HepG2 (cell line): ENCODE data around the gene PTPRE. TPM values are rescaled to one million over a fixed set of nuclear protein-coding genes. Genes with fewer than 3 reads are reported as not detected.

Source experiments
- ATAC-seq: fragments of 200-7000 bp; cut with Tn5 transposase; 3 replicates; pipeline ENCODE4 v1.9.1; 2020; ENCODE audit warnings: mild to moderate bottlenecking, moderate library complexity
- BruUV-seq: library from RNA; stranded (reverse); fragments of 400-500 nt; replicated peaks from 2 replicates; lab custom pipeline; 2021; lab: Mats Ljungman, UMichigan
- CTCF ChIA-PET: fragments of 300-600 bp; formaldehyde crosslinking; extraction: SDS; loops from one replicate; lab custom pipeline; 2021; ENCODE audit warnings: low total read pairs, inconsistent platforms, low intra/inter-chr PET ratio; lab: Yijun Ruan, JAX
- POLR2A ChIA-PET: fragments of 350-600 bp; sonication (Branson Sonifier 250); formaldehyde crosslinking; loops from one replicate; lab custom pipeline; 2020; ENCODE audit warnings: antibody characterized with exemption, inconsistent platforms; lab: Yijun Ruan, JAX
- DNase-seq: peaks from one replicate; pipeline ENCODE4 v3.0.0-alpha.2; 2015; ENCODE audit warnings: low spot score
- FAIRE-seq: peaks from 3 replicates; lab custom pipeline; 2011; peaks lifted over from hg19 to GRCh38; lab: Jason Lieb, UNC
- H2AFZ ChIP-seq: one replicate; pipeline ENCODE4 v1.6.1; 2011; ENCODE audit warnings: low read length, inconsistent platforms
- H3K27ac ChIP-seq: fragments of 300-600 bp; 3 replicates; pipeline ENCODE4 v1.8.0; 2011; ENCODE audit warnings: mixed run types, mild to moderate bottlenecking, mixed read lengths, low read length, inconsistent platforms; ENCODE audit not compliant: insufficient read depth; ENCODE audit errors: extremely low read length
- H3K27me3 ChIP-seq, 2 experiments: fragments of 200-600 bp in 1 of 2; 2 replicates in 1 of 2; 3 replicates in 1 of 2; pipeline versions ENCODE4 v1.6.0 to v1.8.0; 2011; ENCODE audit warnings: low read length in 2 of 2, mild to moderate bottlenecking in 2 of 2, moderate library complexity in 2 of 2, inconsistent platforms in 1 of 2; ENCODE audit not compliant: insufficient read depth in 2 of 2, control insufficient read depth in 1 of 2
- H3K36me3 ChIP-seq, 2 experiments: fragments of 200-600 bp in 1 of 2; replicated peaks in 1 of 2; 2 replicates in 1 of 2; 3 replicates in 1 of 2; pipeline versions ENCODE4 v1.5.1 to v1.8.0; 2011; ENCODE audit warnings: low read length in 2 of 2, inconsistent platforms in 1 of 2; ENCODE audit not compliant: insufficient read depth in 2 of 2, control insufficient read depth in 1 of 2
- H3K4me1 ChIP-seq: 2 replicates; pipeline ENCODE4 v1.5.1; 2012; ENCODE audit warnings: low read length, inconsistent platforms; ENCODE audit not compliant: insufficient read depth
- H3K4me2 ChIP-seq: 2 replicates; pipeline ENCODE4 v1.6.0; 2011; ENCODE audit warnings: low read depth, low read length, inconsistent platforms
- H3K4me3 ChIP-seq, 3 experiments: fragments of 200-600 bp in 1 of 3; sonication (generic), shearing (Covaris generic) in 1 of 3; replicated peaks in 1 of 3; 2 replicates each; pipeline ENCODE4 v1.5.1; 2011 to 2016; ENCODE audit warnings: low read length in 3 of 3, inconsistent platforms in 2 of 3, low read depth in 2 of 3, mild to moderate bottlenecking in 2 of 3, control low read depth in 1 of 3, mixed read lengths in 1 of 3; ENCODE audit not compliant: insufficient read depth in 1 of 3
- H3K79me2 ChIP-seq: one replicate; pipeline ENCODE4 v1.6.1; 2011; ENCODE audit warnings: low read length, inconsistent platforms; ENCODE audit not compliant: insufficient read depth
- H3K9ac ChIP-seq: 2 replicates; pipeline ENCODE4 v1.6.0; 2011; ENCODE audit warnings: mild to moderate bottlenecking, low read depth, low read length, inconsistent platforms; ENCODE audit not compliant: insufficient read depth
- H3K9me3 ChIP-seq: 2 replicates; pipeline ENCODE4 v1.5.1; 2012; ENCODE audit warnings: mild to moderate bottlenecking, low read length
- H4K20me1 ChIP-seq: 2 replicates; pipeline ENCODE4 v1.6.0; 2011; ENCODE audit warnings: inconsistent platforms, mild to moderate bottlenecking, low read length, moderate library complexity; ENCODE audit not compliant: insufficient read depth
- BATF2 ChIP-seq: sonication (generic); formaldehyde crosslinking; IDR thresholded peaks from 2 replicates; pipeline ENCODE4 v1.8.0; 2022; ENCODE audit warnings: mild to moderate bottlenecking, missing genetic modification reagents, moderate library complexity
- CREM ChIP-seq, 2 experiments: sonication (generic) in 1 of 2; formaldehyde crosslinking in 1 of 2; IDR thresholded peaks; 2 replicates each; pipeline versions ENCODE4 v1.4.0 to v1.6.1; 2016 to 2020; ENCODE audit warnings: antibody characterized with exemption in 1 of 2, mild to moderate bottlenecking in 1 of 2, missing genetic modification reagents in 1 of 2
- FOXK2 ChIP-seq: fragments of 450-650 bp; IDR thresholded peaks from 2 replicates; pipeline ENCODE4 v1.6.1; 2016
- MBNL3 ChIP-seq: fragments of 250-450 bp; sonication (Bioruptor Pico); conservative IDR thresholded peaks from 2 replicates; pipeline ENCODE4 v1.8.0; 2022; ENCODE audit warnings: mild to moderate bottlenecking, inconsistent platforms
- MIXL1 ChIP-seq: IDR thresholded peaks from 2 replicates; pipeline ENCODE4 v1.6.1; 2016
- MLXIP ChIP-seq: sonication (generic); formaldehyde crosslinking; IDR thresholded peaks from 2 replicates; pipeline ENCODE4 v1.9.0; 2021; ENCODE audit warnings: missing genetic modification reagents, borderline replicate concordance
- NKX3-1 ChIP-seq: sonication (generic); formaldehyde crosslinking; IDR thresholded peaks from 2 replicates; pipeline ENCODE4 v1.5.0; 2020; ENCODE audit warnings: missing genetic modification reagents
- NR0B2 ChIP-seq: sonication (generic); formaldehyde crosslinking; IDR thresholded peaks from 2 replicates; pipeline ENCODE4 v1.4.0; 2020; ENCODE audit warnings: mild to moderate bottlenecking, missing genetic modification reagents
- SNAI1 ChIP-seq: sonication (generic); formaldehyde crosslinking; IDR thresholded peaks from 2 replicates; pipeline ENCODE4 v1.5.0; 2020; ENCODE audit warnings: mild to moderate bottlenecking, missing genetic modification reagents, borderline replicate concordance
- TERF1 ChIP-seq: sonication (generic); formaldehyde crosslinking; IDR thresholded peaks from 2 replicates; pipeline ENCODE4 v1.8.0; 2022; ENCODE audit warnings: mild to moderate bottlenecking, missing genetic modification reagents, moderate library complexity
- ZNF160 ChIP-seq: sonication (generic); formaldehyde crosslinking; IDR thresholded peaks from 2 replicates; pipeline ENCODE4 v1.8.0; 2022; ENCODE audit warnings: mild to moderate bottlenecking, inconsistent platforms, missing genetic modification reagents
- ZNF337 ChIP-seq: sonication (generic); formaldehyde crosslinking; IDR thresholded peaks from 2 replicates; pipeline ENCODE4 v1.5.1; 2020; ENCODE audit warnings: missing genetic modification reagents, low read depth, mild to moderate bottlenecking, borderline replicate concordance
- ZNF350 ChIP-seq: sonication (generic); formaldehyde crosslinking; IDR thresholded peaks from 2 replicates; pipeline ENCODE4 v1.4.0; 2020; ENCODE audit warnings: mild to moderate bottlenecking, low read depth, missing genetic modification reagents, borderline replicate concordance
- ZNF550 ChIP-seq: sonication (generic); formaldehyde crosslinking; IDR thresholded peaks from 2 replicates; pipeline ENCODE4 v1.4.0; 2020; ENCODE audit warnings: mild to moderate bottlenecking, missing genetic modification reagents, borderline replicate concordance
- ZNF562 ChIP-seq: sonication (generic); formaldehyde crosslinking; IDR thresholded peaks from 2 replicates; pipeline ENCODE4 v1.8.0; 2022; ENCODE audit warnings: missing genetic modification reagents, borderline replicate concordance
- ZNF710 ChIP-seq: sonication (generic); formaldehyde crosslinking; IDR thresholded peaks from 2 replicates; pipeline ENCODE4 v1.5.0; 2020; ENCODE audit warnings: mild to moderate bottlenecking, missing genetic modification reagents, borderline replicate concordance
- ZNF780A ChIP-seq: sonication (generic); formaldehyde crosslinking; IDR thresholded peaks from 2 replicates; pipeline ENCODE4 v1.8.0; 2022; ENCODE audit warnings: mild to moderate bottlenecking, missing genetic modification reagents, moderate library complexity
- WGBS: methylation state at CpG from one replicate; pipeline ENCODE4 v1.1.6; 2017; ENCODE audit warnings: low lambda C conversion rate; 5-methylcytosine and 5-hydroxymethylcytosine counted together
- in situ Hi-C: cut with HindIII; loops from 2 replicates; pipeline ENCODE4 v1.10.0; 2017; ENCODE audit warnings: low pct_unique_long_range_greater_than_20kb; ENCODE audit not compliant: extremely low pct_ligation_motif_present
- intact Hi-C: fragments of 100-400 bp; cut with micrococcal nuclease; formaldehyde crosslinking; loops from one replicate; pipeline ENCODE4 v1.10.0; 2022; ENCODE audit not compliant: unreplicated experiment
- polyA plus RNA-seq, 8 experiments: library from polyadenylated mRNA; depleted of rRNA in 3 of 8; stranded (reverse) in 7 of 8; unstranded in 1 of 8; fragments of >200 nt; fragmentation: Illumina TruSeq in 4 of 8; extraction: Trizol in 4 of 8; gene quantifications; 2 replicates each; pipeline versions ENCODE4 v1.2.1 to v1.2.3, GENCODE V29; 2011 to 2016; ENCODE audit warnings: low read depth in 4 of 8, missing spikeins in 1 of 8, mixed read lengths in 1 of 8; ENCODE audit not compliant: insufficient read depth in 1 of 8
- total RNA-seq, 5 experiments: library from RNA; depleted of rRNA; stranded (reverse); fragments of >200 nt; fragmentation: Illumina TruSeq; extraction: Trizol; gene quantifications; 2 replicates each; pipeline ENCODE4 v1.2.3, GENCODE V29; 2016; ENCODE audit warnings: low read depth in 1 of 5

PTPRE gene
- total and polyA plus RNA-seq, 2 of the 13 experiments (the other 11 are each of a cell fraction or from before 2014, with no cell fraction given): 0.01 to 0.02 TPM

- CTCF ChIA-PET: no interaction called here
- 27% methylated on average over 5 of the region's 5 CpGs for whole genome bisulfite sequencing
- H2AFZ ChIP-seq: no peak overlapping the region
- H3K9ac ChIP-seq: no peak overlapping the region
- in situ Hi-C loops: no loop called here
- no peaks in the 10 kb centered on the region for H3K4me1 ChIP-seq
- DNase-seq: no peak
- no peak for TF ChIP-seq ZNF350 (CRISPR knock-in tag)
- TF ChIP-seq MLXIP (CRISPR knock-in tag): no peak
- TF ChIP-seq TERF1: no peak
- no peak for TF ChIP-seq FOXK2
- TF ChIP-seq NKX3-1 (CRISPR knock-in tag): no peak
- TF ChIP-seq SNAI1: no peak
- no peak for TF ChIP-seq CREM (IDR thresholded peaks at IDR 0.05)
- no peak for TF ChIP-seq CREM (CRISPR knock-in tag; IDR thresholded peaks at IDR 0.05)
- no peak for TF ChIP-seq ZNF160 (CRISPR knock-in tag)
- no peak for TF ChIP-seq ZNF337 (CRISPR knock-in tag)
- no peak for TF ChIP-seq ZNF710 (CRISPR knock-in tag)
- no peak for TF ChIP-seq ZNF562 (CRISPR knock-in tag)
- TF ChIP-seq ZNF550 (CRISPR knock-in tag): no peak
- no peak for TF ChIP-seq BATF2
- TF ChIP-seq MBNL3 (CRISPR knock-in tag): no peak
- no peak for TF ChIP-seq ZNF780A (CRISPR knock-in tag)
- TF ChIP-seq NR0B2 (CRISPR knock-in tag): no peak
- no peak for TF ChIP-seq MIXL1 (CRISPR knock-in tag)
- TF ChIP-seq, all 625 proteins: peak for 0
- Histone ChIP-seq H3K27me3 (peaks cover 5 to 79% of the 10 kb centered on the region in 2 experiments), H3K79me2 (no peaks in the 10 kb centered on the region), H3K27ac (no peak overlapping the region), H3K4me2 (no peak overlapping the region), H3K9me3 (no peaks in the 10 kb centered on the region), H4K20me1 (no peaks in the 10 kb centered on the region), H3K36me3 (no peaks in the 10 kb centered on the region), H3K4me3 (no peak overlapping the region)
- no TSS peak for BruUV-seq
- POLR2A ChIA-PET: no interaction called here
- ATAC-seq: no peak
- intact Hi-C loops: no loop called here
- FAIRE-seq: no peak
These were observed 89.7 kb downstream of the PTPRE start for GRCh38 chr10:127996586-127996985.
